ENCODE results near the gene FHIT. TPM values are rescaled to one million over a fixed set of nuclear protein-coding genes. Genes with fewer than 3 reads are reported as not detected.

The FHIT gene
- total RNA-seq, 1 donor from 2014 or later = 26.0 TPM

GRCh38 chr3:60000311-60001105, 1250.7 kb downstream of the FHIT start:
- DNase-seq (ENCODE audit: low spot score) = no peak

GRCh38 chr3:59998058-59998457, 1253.2 kb downstream of the FHIT start:
- DNase-seq (ENCODE audit: low spot score) = no peak

DNA sequence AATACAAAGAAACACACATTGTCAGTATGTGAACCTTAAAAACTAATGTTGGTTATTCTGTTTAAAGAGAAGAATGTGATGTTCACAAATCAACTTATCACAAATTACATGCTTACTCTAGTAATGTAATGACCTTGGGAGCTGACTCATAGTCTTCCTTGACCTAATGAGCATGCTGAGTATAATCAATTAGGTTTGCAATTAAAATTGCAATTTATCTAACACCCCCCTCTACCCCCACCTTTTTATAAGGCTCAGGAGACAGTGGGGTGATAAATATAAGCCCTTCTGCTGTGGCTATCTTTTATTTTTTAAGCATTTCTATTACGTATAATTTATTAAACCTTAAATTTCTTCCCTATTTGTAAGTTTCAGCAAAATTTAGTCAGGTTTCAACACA, 1253.7 kb downstream of the FHIT start:
- no peak for DNase-seq (ENCODE audit: low spot score)

DNA sequence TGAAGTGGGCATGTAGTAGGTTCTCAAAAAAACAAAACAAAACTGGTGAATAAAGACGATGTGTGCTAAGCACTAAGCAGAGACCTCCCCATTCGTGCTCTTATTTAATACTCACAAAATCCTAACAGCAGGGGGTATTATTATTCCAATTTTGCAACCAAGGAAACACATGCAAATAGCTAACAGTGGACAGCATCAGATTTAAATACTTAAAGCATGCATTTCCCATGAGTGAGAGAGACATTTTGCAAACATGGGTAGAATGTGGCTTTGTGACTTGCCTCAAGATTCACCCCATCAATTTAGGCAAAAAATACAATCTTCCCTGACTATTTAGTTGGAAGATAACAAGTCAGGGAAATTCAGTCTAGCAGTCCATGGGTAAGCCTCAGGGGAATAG, 1255.2 kb downstream of the FHIT start:
- DNase-seq (ENCODE audit: low spot score) = no peak

GRCh38 chr3:59995563-59995962, 1255.7 kb downstream of the FHIT start:
- no peak for DNase-seq (ENCODE audit: low spot score)

DNA sequence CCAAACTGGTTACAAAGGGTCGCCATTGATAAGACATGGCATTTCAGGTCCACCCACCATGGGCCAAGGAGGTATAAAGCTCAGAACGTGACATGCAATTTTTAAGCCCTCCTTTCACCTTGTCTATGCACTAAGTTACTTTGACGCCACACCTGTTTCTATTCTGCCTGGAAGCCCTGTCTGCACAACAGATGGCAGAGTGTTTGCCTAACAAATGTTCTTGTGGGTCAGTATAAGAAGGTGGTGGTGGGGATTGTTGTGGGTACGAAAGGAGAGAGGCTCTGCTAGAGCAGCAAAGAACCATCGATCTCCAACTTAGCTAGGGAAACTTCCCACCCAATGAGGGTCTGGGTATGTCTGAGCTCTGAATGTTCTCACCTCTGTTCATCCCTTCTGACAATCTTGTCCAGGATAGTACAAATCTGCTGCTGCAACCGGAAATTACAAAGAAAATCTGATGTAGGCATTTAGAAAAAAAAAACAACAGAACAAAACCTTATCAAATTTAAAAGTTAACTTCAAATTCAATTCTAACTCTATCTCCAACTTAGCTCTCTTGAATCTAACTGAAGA, 1256.4 kb downstream of the FHIT start:
- DNase-seq (ENCODE audit: low spot score) = no peak

DNA sequence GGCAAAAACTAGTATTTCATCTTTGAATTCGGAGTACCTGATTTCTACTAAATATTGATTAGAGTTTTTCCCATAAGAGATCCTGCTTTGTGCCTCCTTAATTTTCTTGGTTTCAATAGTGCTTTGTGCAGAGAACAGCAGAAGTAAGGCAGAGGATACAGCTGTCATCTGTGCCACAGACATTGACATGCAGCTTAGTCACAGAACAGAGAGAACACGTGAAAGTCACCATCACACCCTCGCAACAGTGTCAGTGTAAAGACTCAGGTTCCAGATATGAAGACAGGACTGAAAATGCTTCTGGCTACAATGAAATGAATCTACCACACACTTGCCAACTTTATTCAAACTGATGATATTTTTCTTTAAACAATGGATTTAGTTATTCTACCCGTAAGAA, 1258.7 kb downstream of the FHIT start:
- no peak for DNase-seq (ENCODE audit: low spot score)

- DNase-seq (ENCODE audit: low spot score) = no peak
Measured at GRCh38 chr3:59990915-59991314, 1260.3 kb downstream of the FHIT start.

GRCh38 chr3:59982510-59982909, 1268.7 kb downstream of the FHIT start:
- no peak for DNase-seq (ENCODE audit: low spot score)

- no peak for DNase-seq (ENCODE audit: low spot score)
Measured at GRCh38 chr3:59981377-59981776, 1269.9 kb downstream of the FHIT start.

GRCh38 chr3:59980576-59980975, 1270.7 kb downstream of the FHIT start:
- DNase-seq (ENCODE audit: low spot score) = no peak

DNA sequence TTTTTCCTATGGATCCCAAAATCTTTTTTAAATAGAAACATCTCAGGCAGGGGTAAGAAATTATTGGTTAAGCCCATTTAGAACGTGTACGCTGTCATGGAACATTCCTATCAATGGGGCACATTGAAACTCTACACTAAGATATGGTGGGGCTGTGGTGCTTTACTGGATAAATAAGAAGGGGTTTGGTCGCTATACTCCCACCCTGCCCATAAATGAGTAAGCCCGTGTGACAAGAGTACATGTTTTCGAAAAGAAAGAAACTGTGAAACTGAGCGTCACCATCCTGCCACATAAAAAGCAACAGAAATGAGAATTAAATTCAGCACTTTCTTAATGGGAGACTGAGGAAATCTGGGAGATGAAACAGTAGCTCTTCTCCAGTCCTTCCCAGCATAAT, 1271.7 kb downstream of the FHIT start:
- DNase-seq (ENCODE audit: low spot score) = no peak

DNA sequence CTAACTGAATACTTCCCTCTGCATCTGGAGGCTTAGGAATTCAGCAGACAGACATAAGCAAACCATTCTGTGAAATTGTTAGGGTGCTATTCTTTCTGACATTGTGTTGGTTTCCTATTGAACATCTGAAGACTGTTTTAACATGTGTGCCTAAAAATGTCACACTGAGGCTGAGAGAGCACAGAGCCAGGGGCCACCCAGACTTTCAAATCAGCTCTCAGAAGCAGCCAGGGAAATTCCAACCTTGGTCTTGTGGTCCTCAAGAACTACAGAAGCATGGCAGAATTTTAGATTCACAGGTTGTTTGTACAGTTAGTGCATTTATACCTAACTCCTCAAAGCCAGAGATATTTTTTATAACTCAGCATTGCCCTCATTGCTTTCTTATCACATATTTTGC, 1272.3 kb downstream of the FHIT start:
- no peak for DNase-seq (ENCODE audit: low spot score)

DNA sequence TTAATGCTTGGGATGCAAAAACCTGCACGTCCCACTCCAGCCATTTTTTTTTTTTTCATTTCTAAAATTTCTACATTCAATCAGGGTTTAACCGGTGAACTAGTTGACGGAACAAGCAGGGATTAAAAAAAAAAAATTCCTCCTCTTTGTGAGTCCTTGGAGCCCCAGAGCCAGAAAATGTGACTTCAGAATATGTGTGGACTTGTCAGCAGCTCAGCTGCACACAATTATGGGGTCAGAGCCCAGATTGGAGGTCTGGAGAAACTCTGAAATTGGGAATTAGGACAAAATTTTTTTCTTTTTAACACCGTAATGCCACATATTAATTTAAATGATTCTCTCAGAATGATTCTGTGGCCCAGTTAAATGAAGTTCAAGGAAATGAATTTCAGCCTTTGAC, 1280.5 kb downstream of the FHIT start:
- DNase-seq (ENCODE audit: low spot score) = no peak

- DNase-seq (ENCODE audit: low spot score) = no peak
Measured at GRCh38 chr3:59970376-59970775, 1280.9 kb downstream of the FHIT start.

- no peak for DNase-seq (ENCODE audit: low spot score)
Measured at GRCh38 chr3:59968513-59969045, 1282.7 kb downstream of the FHIT start.

DNA sequence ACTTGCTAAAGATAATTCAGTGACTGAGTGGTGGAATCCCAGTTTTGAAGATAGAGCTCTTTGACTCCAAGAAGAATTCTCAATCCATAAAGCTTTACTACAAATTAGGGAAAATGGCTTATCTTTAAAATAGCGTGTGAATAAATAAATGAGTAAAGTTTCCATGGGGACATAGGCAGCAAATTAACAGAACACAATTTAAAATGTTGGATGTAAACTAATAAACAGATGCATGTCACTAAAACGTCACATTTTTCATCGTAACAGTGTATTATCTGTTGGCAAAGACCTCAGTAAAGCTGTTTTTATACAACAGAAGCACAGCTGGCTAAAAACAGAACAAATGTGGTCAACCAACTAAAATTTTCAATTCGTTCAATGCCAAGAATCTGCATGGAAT, 1287.6 kb downstream of the FHIT start:
- no peak for DNase-seq (ENCODE audit: low spot score)

DNA sequence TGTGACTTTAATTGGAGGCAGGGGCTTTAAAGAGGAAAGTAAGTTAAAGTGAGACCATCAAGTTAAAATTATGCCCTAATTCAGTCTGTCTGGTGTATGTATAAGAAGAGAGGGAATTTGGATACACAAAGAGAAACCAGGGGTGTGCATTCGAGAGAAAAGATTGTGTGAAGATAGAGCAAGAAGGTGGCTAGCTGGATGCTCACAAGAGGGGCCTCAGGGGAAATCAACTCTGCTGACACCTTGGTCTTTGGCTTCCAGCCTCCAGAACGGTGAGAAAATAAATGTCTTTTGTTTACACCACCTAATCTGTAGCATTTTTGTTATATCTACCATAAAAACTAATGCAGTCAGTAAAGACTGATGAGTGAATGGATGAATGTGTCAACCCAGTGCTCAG, 1294.1 kb downstream of the FHIT start:
- DNase-seq (ENCODE audit: low spot score) = no peak

DNA sequence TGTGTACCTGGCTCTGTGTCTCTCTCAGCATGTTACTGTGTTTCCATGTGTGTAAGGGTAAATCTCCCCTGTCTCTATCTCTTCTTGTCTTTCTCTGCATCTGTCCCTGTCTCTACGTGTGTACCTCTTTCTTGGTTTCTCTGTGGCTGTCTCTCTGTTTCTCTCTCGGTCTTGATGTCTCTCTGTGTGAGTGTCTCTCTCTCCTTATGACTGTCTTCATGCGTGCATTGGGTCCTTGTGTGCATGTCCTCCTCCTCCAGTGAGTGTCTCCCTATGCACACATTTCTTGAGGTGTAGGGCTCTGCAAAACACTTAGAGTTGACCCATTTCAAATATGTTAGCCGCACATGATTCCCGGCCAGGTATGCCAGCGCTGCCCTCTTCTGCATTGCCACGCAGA, 1298.1 kb downstream of the FHIT start:
- DNase-seq (ENCODE audit: low spot score) = no peak

GRCh38 chr3:59949311-59949710, 1301.9 kb downstream of the FHIT start:
- DNase-seq (ENCODE audit: low spot score) = no peak

DNA sequence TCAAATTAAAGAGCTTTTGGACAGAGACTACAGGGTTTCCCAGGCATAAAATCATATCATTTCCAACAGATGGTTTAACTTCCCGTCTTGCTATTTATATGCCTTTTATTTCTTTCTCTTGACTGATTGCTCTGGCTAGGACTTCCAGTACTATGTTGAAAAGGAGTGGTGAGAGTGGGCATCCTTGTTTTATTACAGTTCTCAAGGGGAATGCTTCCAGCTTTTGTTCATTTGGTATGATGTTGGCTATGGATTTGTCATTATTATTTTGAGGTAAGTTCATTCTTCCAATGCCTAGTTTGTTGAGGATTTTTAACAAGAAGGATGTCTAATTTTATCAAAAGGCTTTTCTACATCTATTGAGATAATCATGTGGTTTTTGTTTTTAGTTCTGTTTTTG, 1304.9 kb downstream of the FHIT start:
- no peak for DNase-seq (ENCODE audit: low spot score)

GRCh38 chr3:59940718-59941117, 1310.5 kb downstream of the FHIT start:
- DNase-seq (ENCODE audit: low spot score) = no peak

DNA sequence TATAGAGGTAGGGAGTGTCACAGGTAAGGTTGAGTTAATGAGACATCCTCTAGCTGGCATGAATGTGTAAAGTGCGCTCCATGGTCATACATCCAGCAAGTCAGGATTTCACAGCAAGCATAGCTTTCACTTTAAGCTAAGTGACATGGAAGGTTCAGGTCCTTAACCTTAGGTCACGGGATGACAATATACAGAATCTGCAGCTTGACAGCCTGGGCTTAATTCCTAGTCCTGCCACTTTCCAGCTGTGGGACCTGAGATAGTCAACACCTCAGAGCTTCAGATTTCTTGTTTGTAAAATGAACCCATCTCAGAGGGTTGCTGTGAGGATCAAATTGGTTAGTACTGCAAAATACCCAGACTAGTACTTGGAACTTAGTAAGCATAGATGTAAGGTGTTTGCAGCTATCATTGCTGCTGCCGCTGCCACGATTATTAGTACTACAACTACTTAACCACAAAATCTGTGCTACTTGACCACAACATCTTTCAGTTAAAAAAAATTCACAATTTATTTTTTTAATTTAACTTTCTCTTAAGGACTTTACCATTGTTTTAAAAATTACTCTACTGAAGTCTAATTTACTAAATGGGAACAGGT, 1311.3 kb downstream of the FHIT start:
- DNase-seq (ENCODE audit: low spot score) = no peak

Data from ureter (tissue), 1 donor.